H1 (cell line): Measurements from ENCODE around the gene CNTN5. TPM values are rescaled to one million over a fixed set of nuclear protein-coding genes. Genes with fewer than 3 reads are reported as not detected.

ENCODE experiments used
- BRCA1 ChIP-seq: IDR thresholded peaks from 2 replicates; pipeline ENCODE4 v1.6.1; 2012; ENCODE audit warnings: low read depth, low read length, improper control_type of control experiment
- polyA plus RNA-seq, 7 experiments: library from polyadenylated mRNA; depleted of rRNA in 3 of 7; stranded (reverse) in 5 of 7; unstranded in 2 of 7; fragments of >200 nt in 5 of 7; fragments of 200-250 nt in 2 of 7; gene quantifications; 1 replicate in 5 of 7; 2 replicates in 1 of 7; 4 replicates in 1 of 7; pipeline versions ENCODE4 v1.2.1 to v1.2.3, GENCODE V29; 2011 to 2013; ENCODE audit warnings: missing spikeins in 2 of 7, mixed read lengths in 2 of 7
- total RNA-seq: library from RNA; stranded (reverse); fragmentation: NEBNext Ultra II Directional; extraction: Animal tissue kit (Norgen Biotek cat#: 25700); gene quantifications from 2 replicates; pipeline ENCODE4 v1.2.1, GENCODE V29; 2021

The CNTN5 gene
- total and polyA plus RNA-seq, 2 of the 8 experiments (the other 6 are each of a cell fraction or from before 2014, with no cell fraction given): not detected

- no peak for TF ChIP-seq BRCA1
Measured at GRCh38 chr11:99320769-99321290, 300.1 kb downstream of the CNTN5 start (continued).
